Peyer's patch (tissue), 4 donors: ENCODE results near the gene RMDN3.
A peak's percentile ranks its signal among the peaks of the same experiment; 100 is the strongest.

ENCODE experiments used
- CTCF ChIP-seq, 6 experiments: fragments of 450-650 bp in 4 of 6; fragments of 200-600 bp in 2 of 6; sonication (generic) in 1 of 6; IDR thresholded peaks; one replicate each; pipeline ENCODE4 v1.5.1; 2017 to 2019; ENCODE audit warnings: antibody characterized with exemption in 6 of 6, mild to moderate bottlenecking in 3 of 6, moderate library complexity in 1 of 6
- POLR2A ChIP-seq, 2 donors: fragments of 450-650 bp; IDR thresholded peaks; one replicate each; pipeline ENCODE4 v1.5.1; 2017; ENCODE audit warnings: antibody characterized with exemption in 2 of 2, mild to moderate bottlenecking in 2 of 2, moderate library complexity in 2 of 2

GRCh38 chr15:40770147-40770721 lies 15.2 kb upstream of the RMDN3 start:
- TF ChIP-seq POLR2A (IDR thresholded peaks at IDR 0.05) = peak in 1 of 2 donors; percentile 35
- no peak for TF ChIP-seq CTCF (IDR thresholded peaks at IDR 0.05)
